ENCODE data around the gene CNOT4. TPM values are rescaled to one million over a fixed set of nuclear protein-coding genes. Genes with fewer than 3 reads are reported as not detected.

The CNOT4 gene
- total and polyA plus RNA-seq, 2 of the 4 experiments (the other 2 are of a cell fraction): 7.0 to 8.1 TPM

- H3K27ac ChIP-seq (ENCODE audit: insufficient read depth, low read length): no peak overlapping the region
- CTCF ChIA-PET: no interaction called here
- dilution Hi-C loops (cut with HindIII; ENCODE audit: low sequenced_read_pairs, unreplicated experiment): no loop called here
Measured at GRCh38 chr7:135369405-135369804, 140.5 kb downstream of the CNOT4 start.

More at GRCh38 chr7:135369405-135369804, 140.5 kb downstream of the CNOT4 start:
- no peak overlapping the region for H2AK9ac ChIP-seq (replicated peaks; ENCODE audit: low read depth, low read length, poor library complexity)
- no peak overlapping the region for H4K5ac ChIP-seq (ENCODE audit: low read depth, low read length)
- DNase-seq (no peak), ATAC-seq (ENCODE audit: low read depth) (no peak)
- H3K4me1 ChIP-seq (ENCODE audit: control insufficient read depth, insufficient read depth, low read length): peaks cover 2% of the 10 kb centered on the region; the same call in 1 of the 2 replicates
- H3K4me2 ChIP-seq (ENCODE audit: low read depth, low read length): no peak overlapping the region
- TF ChIP-seq FOS (IDR thresholded peaks at IDR 0.05; ENCODE audit: low read depth, low read length) (no peak), CHD1 (IDR thresholded peaks at IDR 0.05; ENCODE audit: low read depth, low read length) (no peak), USF2 (IDR thresholded peaks at IDR 0.05; ENCODE audit: low read depth, low read length) (no peak), MXI1 (IDR thresholded peaks at IDR 0.05; ENCODE audit: borderline replicate concordance, low read depth, low read length) (no peak), MAFK (IDR thresholded peaks at IDR 0.05; ENCODE audit: low read depth, low read length) (no peak), BHLHE40 (IDR thresholded peaks at IDR 0.05; ENCODE audit: low read depth, low read length) (no peak), RCOR1 (IDR thresholded peaks at IDR 0.05; ENCODE audit: insufficient replicate concordance, low read length) (no peak), CEBPB (IDR thresholded peaks at IDR 0.05; ENCODE audit: low read depth, low read length) (no peak), POLR2A (IDR thresholded peaks at IDR 0.05; ENCODE audit: low read depth, low read length) (no peak), CTCF (conservative IDR thresholded peaks at IDR 0.05; ENCODE audit: low read depth, low read length) (no peak), ELK1 (IDR thresholded peaks at IDR 0.05; ENCODE audit: borderline replicate concordance, low read depth, low read length) (no peak), NFE2L2 (IDR thresholded peaks at IDR 0.05; ENCODE audit: low read depth, low read length) (no peak), RFX5 (IDR thresholded peaks at IDR 0.05; ENCODE audit: low read depth, low read length) (no peak)
- no peaks in the 10 kb centered on the region for H3K27me3 ChIP-seq (ENCODE audit: control insufficient read depth, insufficient read depth, low read length)
- H3K9me1 ChIP-seq (ENCODE audit: insufficient read depth, low read length): no peaks in the 10 kb centered on the region; the same call in 1 of the 2 replicates
- no peak overlapping the region for H3K4ac ChIP-seq (ENCODE audit: low read depth, low read length)
- no peak overlapping the region for H2AFZ ChIP-seq (replicated peaks; ENCODE audit: low read length, poor library complexity)
- H3K56ac ChIP-seq (ENCODE audit: extremely low read depth, insufficient read depth, low read length): no peak overlapping the region
- H3K4me3 ChIP-seq (ENCODE audit: insufficient read depth, low read depth, low read length): no peak overlapping the region
- no peak overlapping the region for H2AK5ac ChIP-seq (ENCODE audit: low read depth, low read length)
- no peak overlapping the region for H3K23ac ChIP-seq (ENCODE audit: low read depth, low read length)
- no peak overlapping the region for H3K9ac ChIP-seq (ENCODE audit: low read depth, low read length)
- H3K14ac ChIP-seq (replicated peaks; ENCODE audit: low read depth, low read length): no peak overlapping the region
- no peak overlapping the region for H2BK20ac ChIP-seq (ENCODE audit: low read depth, low read length)
- intact Hi-C loops (cut with micrococcal nuclease): no loop called here
- H3K36me3 ChIP-seq (ENCODE audit: control insufficient read depth, insufficient read depth, low read length): no peaks in the 10 kb centered on the region
- peaks cover 0 to 5% of the 10 kb centered on the region in 2 experiments; a peak in 3 of 4 replicates for H3K79me1 ChIP-seq (ENCODE audit: low read depth in 1 of 2, low read length in 2 of 2)
- H3K18ac ChIP-seq (ENCODE audit: low read depth, low read length): no peak overlapping the region
- H2BK5ac ChIP-seq (ENCODE audit: low read depth, low read length, poor library complexity, severe bottlenecking): no peak overlapping the region
- no peaks in the 10 kb centered on the region for H3K9me3 ChIP-seq (ENCODE audit: control insufficient read depth, insufficient read depth, low read length)
- H4K8ac ChIP-seq (ENCODE audit: low read depth in 2 of 2, low read length in 2 of 2): no peak overlapping the region
- BruUV-seq (replicated peaks): no TSS peak
- H4K91ac ChIP-seq (ENCODE audit: insufficient read depth, low read depth, low read length): no peak overlapping the region
- POLR2A ChIA-PET (ENCODE audit: unreplicated experiment): no interaction called here
- H4K20me1 ChIP-seq (ENCODE audit: insufficient read depth, low read length): no peaks in the 10 kb centered on the region
- H2BK120ac ChIP-seq (ENCODE audit: low read depth, low read length): no peak overlapping the region
- in situ Hi-C loops (cut with MboI; ENCODE audit: low sequenced_read_pairs): no loop called here
- H2BK15ac ChIP-seq (ENCODE audit: low read depth, low read length): no peak overlapping the region

Measured in IMR-90 (cell line).